HCT116 (cell line): ENCODE measurements around the gene CXCL10. TPM values are rescaled to one million over a fixed set of nuclear protein-coding genes. Genes with fewer than 3 reads are reported as not detected.

Source experiments
- ATAC-seq: fragments of 200-7000 bp; cut with Tn5 transposase; 2 replicates; pipeline ENCODE4 v1.9.1; 2020; ENCODE audit warnings: mild to moderate bottlenecking, moderate library complexity
- BruUV-seq: library from RNA; stranded (reverse); fragments of 400-500 nt; replicated peaks from 2 replicates; lab custom pipeline; 2021; lab: Mats Ljungman, UMichigan
- CTCF ChIA-PET: fragments of 300-600 bp; sonication (Branson Sonifier 250); formaldehyde crosslinking; loops from one replicate; lab custom pipeline; 2021; ENCODE audit warnings: antibody characterized with exemption; lab: Charles Lee
- POLR2A ChIA-PET: fragments of 300-600, 350-600 bp; sonication (Branson Sonifier 250); formaldehyde crosslinking; loops from one replicate; lab custom pipeline; 2021; ENCODE audit warnings: antibody characterized with exemption; lab: Charles Lee
- RAD21 ChIA-PET, 2 experiments: fragments of 300-600 bp; sonication (Branson Sonifier 250); formaldehyde crosslinking; loops; one replicate each; lab custom pipeline; 2023; ENCODE audit warnings: low total read pairs in 2 of 2; ENCODE audit not compliant: uncharacterized antibody in 2 of 2, unreplicated experiment in 2 of 2, low non-redundant PET in 1 of 2; lab: Charles Lee
- DNase-seq: peaks from one replicate; pipeline ENCODE4 v3.0.0-alpha.2; 2010; ENCODE audit warnings: low read depth, low spot score
- H2AFZ ChIP-seq: fragments of 200-600 bp; shearing (Covaris generic), sonication (generic); 2 replicates; pipeline ENCODE4 v1.6.1; 2017; ENCODE audit warnings: low read depth, mixed run types, mixed read lengths, antibody characterized with exemption, low read length; ENCODE audit not compliant: poor library complexity, severe bottlenecking
- H3K27ac ChIP-seq: 2 replicates; pipeline ENCODE4 v1.5.1; 2012; ENCODE audit warnings: low read depth, low read length
- H3K27me3 ChIP-seq: fragments of 200-600 bp; sonication (generic); 2 replicates; pipeline ENCODE4 v1.6.1; 2016; ENCODE audit warnings: mixed run types, low read length, mixed read lengths; ENCODE audit not compliant: insufficient read depth
- H3K36me3 ChIP-seq, 2 experiments: fragments of 200-500 bp in 1 of 2; fragments of 200-600 bp in 1 of 2; sonication (Bioruptor generic) in 1 of 2; sonication (generic) in 1 of 2; 2 replicates each; pipeline versions ENCODE4 v1.5.1 to v1.6.1; 2014 to 2016; ENCODE audit warnings: low read length in 2 of 2, inconsistent platforms in 1 of 2, mixed read lengths in 1 of 2, mixed run types in 1 of 2; ENCODE audit not compliant: insufficient read depth in 2 of 2, control insufficient read depth in 1 of 2
- H3K4me1 ChIP-seq, 2 experiments: fragments of 200-600 bp in 1 of 2; sonication (generic) in 1 of 2; 2 replicates each; pipeline versions ENCODE4 v1.5.1 to v1.6.1; 2012 to 2017; ENCODE audit warnings: low read length in 2 of 2, inconsistent platforms in 1 of 2, mild to moderate bottlenecking in 1 of 2, mixed read lengths in 1 of 2, mixed run types in 1 of 2, moderate library complexity in 1 of 2; ENCODE audit not compliant: insufficient read depth in 2 of 2, control insufficient read depth in 1 of 2
- H3K4me2 ChIP-seq: fragments of 200-600 bp; sonication (generic); 2 replicates; pipeline ENCODE4 v1.6.1; 2017; ENCODE audit warnings: mixed run types, low read length, mixed read lengths
- H3K4me3 ChIP-seq, 2 experiments: fragments of 200-600 bp in 1 of 2; sonication (generic) in 1 of 2; replicated peaks in 1 of 2; 2 replicates each; pipeline ENCODE4 v1.5.1; 2011 to 2016; ENCODE audit warnings: low read length in 2 of 2, control low read depth in 1 of 2, low read depth in 1 of 2, mild to moderate bottlenecking in 1 of 2, mixed read lengths in 1 of 2, mixed run types in 1 of 2
- H3K79me2 ChIP-seq: fragments of 200-600 bp; sonication (generic); 2 replicates; pipeline ENCODE4 v1.6.1; 2017; ENCODE audit warnings: mild to moderate bottlenecking, mixed run types, low read length, moderate library complexity, mixed read lengths; ENCODE audit not compliant: insufficient read depth
- H3K9ac ChIP-seq: fragments of 200-600 bp; sonication (generic); 2 replicates; pipeline ENCODE4 v1.6.1; 2016; ENCODE audit warnings: low read length, mixed read lengths
- H3K9me2 ChIP-seq: fragments of 200-600 bp; sonication (generic), shearing (Covaris generic); 2 replicates; pipeline ENCODE4 v1.6.1; 2017; ENCODE audit warnings: mixed run types, mild to moderate bottlenecking, moderate library complexity; ENCODE audit not compliant: insufficient read depth
- H3K9me3 ChIP-seq, 2 experiments: fragments of 200-500 bp in 1 of 2; fragments of 200-600 bp in 1 of 2; sonication (Bioruptor generic) in 1 of 2; sonication (generic) in 1 of 2; 2 replicates each; pipeline ENCODE4 v1.6.1; 2014 to 2017; ENCODE audit warnings: low read length in 2 of 2, mixed read lengths in 2 of 2, inconsistent platforms in 1 of 2, low read depth in 1 of 2, mild to moderate bottlenecking in 1 of 2, mixed run types in 1 of 2, moderate library complexity in 1 of 2; ENCODE audit not compliant: control insufficient read depth in 1 of 2, insufficient read depth in 1 of 2
- H4K20me1 ChIP-seq: fragments of 200-600 bp; sonication (generic), shearing (Covaris generic); 2 replicates; pipeline ENCODE4 v1.6.1; 2017; ENCODE audit warnings: mixed run types, mild to moderate bottlenecking, moderate library complexity; ENCODE audit not compliant: insufficient read depth
- ATF3 ChIP-seq: IDR thresholded peaks from 2 replicates; pipeline ENCODE4 v1.6.1; 2012
- CEBPB ChIP-seq: IDR thresholded peaks from 2 replicates; pipeline ENCODE4 v1.6.1; 2012; ENCODE audit warnings: low read depth
- CTCF ChIP-seq, 3 experiments: fragments of 200-600 bp in 1 of 3; sonication (generic) in 1 of 3; IDR thresholded peaks in 2 of 3; conservative IDR thresholded peaks in 1 of 3; 2 replicates each; pipeline ENCODE4 v1.5.1; 2012 to 2017; ENCODE audit warnings: low read depth in 2 of 3, low read length in 2 of 3, antibody characterized with exemption in 1 of 3, borderline replicate concordance in 1 of 3, control low read depth in 1 of 3, mild to moderate bottlenecking in 1 of 3, mixed read lengths in 1 of 3, mixed run types in 1 of 3, moderate library complexity in 1 of 3; ENCODE audit not compliant: insufficient read depth in 1 of 3
- ELF1 ChIP-seq: IDR thresholded peaks from 2 replicates; pipeline ENCODE4 v1.6.1; 2012; ENCODE audit warnings: low read depth, borderline replicate concordance
- EZH2 ChIP-seq: fragments of 200-600 bp; sonication (generic); IDR thresholded peaks from 2 replicates; pipeline ENCODE4 v1.6.1; 2017; ENCODE audit warnings: antibody characterized with exemption, mixed run types
- EZH2phosphoT487 ChIP-seq: fragments of 200-600 bp; IDR thresholded peaks from 2 replicates; pipeline ENCODE4 v1.6.1; 2018; ENCODE audit warnings: antibody characterized with exemption, borderline replicate concordance
- FOSL1 ChIP-seq: IDR thresholded peaks from 2 replicates; pipeline ENCODE4 v1.6.1; 2012; ENCODE audit warnings: low read depth
- JUND ChIP-seq: IDR thresholded peaks from 2 replicates; pipeline ENCODE4 v1.6.1; 2012
- MAX ChIP-seq: IDR thresholded peaks from 2 replicates; pipeline ENCODE4 v1.6.1; 2012
- POLR2A ChIP-seq: IDR thresholded peaks from 2 replicates; pipeline ENCODE4 v1.7.0; 2011; ENCODE audit warnings: borderline replicate concordance; ENCODE audit not compliant: insufficient read depth, insufficient read length; ENCODE audit errors: extremely low read depth
- RAD21 ChIP-seq: IDR thresholded peaks from 2 replicates; pipeline ENCODE4 v1.6.1; 2012; ENCODE audit warnings: low read depth, mild to moderate bottlenecking
- REST ChIP-seq: IDR thresholded peaks from 2 replicates; pipeline ENCODE4 v1.6.1; 2012; ENCODE audit warnings: low read depth
- SIN3A ChIP-seq: IDR thresholded peaks from 2 replicates; pipeline ENCODE4 v1.6.1; 2012; ENCODE audit warnings: low read depth
- SRF ChIP-seq: IDR thresholded peaks from 2 replicates; pipeline ENCODE4 v1.6.1; 2012; ENCODE audit warnings: low read depth
- TCF7L2 ChIP-seq: IDR thresholded peaks from 2 replicates; pipeline ENCODE4 v1.7.0; 2011; ENCODE audit warnings: borderline replicate concordance, inconsistent platforms; ENCODE audit not compliant: insufficient read depth, insufficient read length; ENCODE audit errors: extremely low read depth
- YY1 ChIP-seq: IDR thresholded peaks from 2 replicates; pipeline ENCODE4 v1.6.1; 2011; ENCODE audit warnings: low read length, low read depth, moderate library complexity, mild to moderate bottlenecking; ENCODE audit not compliant: insufficient replicate concordance; ENCODE audit errors: extremely low read depth
- ZBTB33 ChIP-seq: IDR thresholded peaks from 2 replicates; pipeline ENCODE4 v1.6.1; 2011; ENCODE audit warnings: mild to moderate bottlenecking, low read length, moderate library complexity; ENCODE audit not compliant: insufficient replicate concordance; ENCODE audit errors: extremely low read depth
- ZFX ChIP-seq: fragments of 450-650 bp; IDR thresholded peaks from 2 replicates; pipeline ENCODE4 v1.6.1; 2017
- ZNF274 ChIP-seq: fragments of 200-500 bp; sonication (Bioruptor generic); IDR thresholded peaks from 2 replicates; pipeline ENCODE4 v1.6.1; 2014; ENCODE audit warnings: mild to moderate bottlenecking, low read depth, low read length, inconsistent platforms
- intact Hi-C: fragments of 100-400 bp; cut with micrococcal nuclease; formaldehyde crosslinking; loops from 2 replicates; pipeline ENCODE4 v1.10.0; 2022
- total RNA-seq: library from RNA; stranded (reverse); gene quantifications from one replicate; pipeline ENCODE4 v1.2.1, GENCODE V29; 2021; ENCODE audit not compliant: unreplicated experiment

The CXCL10 gene
- total RNA-seq, 1 experiment from 2014 or later: not detected

- peak overlapping the region; percentile 25 for H3K27ac ChIP-seq
- H3K9me3 ChIP-seq: no peaks in the 10 kb centered on the region
- no peaks in the 10 kb centered on the region for H3K27me3 ChIP-seq
- DNase-seq: no peak
- H3K9ac ChIP-seq: peak overlapping the region; percentile 83
- peaks cover 58% of the 10 kb centered on the region for H3K79me2 ChIP-seq
- TF ChIP-seq EZH2phosphoT487: no peak
- TF ChIP-seq EZH2: no peak
- TF ChIP-seq ELF1: no peak
- TF ChIP-seq ZFX: no peak
- no peak for TF ChIP-seq RAD21
- no peak for TF ChIP-seq MAX
- no peak for TF ChIP-seq SRF
- TF ChIP-seq ZNF274: no peak
- no peak for TF ChIP-seq ATF3
- no peak for TF ChIP-seq FOSL1
- TF ChIP-seq TCF7L2: no peak
- TF ChIP-seq JUND: no peak
- no peak for TF ChIP-seq CTCF (IDR thresholded peaks at IDR 0.05 in 2 of 3, conservative IDR thresholded peaks at IDR 0.05 in 1 of 3; ENCODE audit: borderline replicate concordance in 1 of 3, insufficient read depth in 1 of 3, low read depth in 2 of 3, low read length in 2 of 3)
- TF ChIP-seq CEBPB: no peak
- TF ChIP-seq SIN3A: no peak
- TF ChIP-seq POLR2A: no peak
- TF ChIP-seq ZBTB33: no peak
- TF ChIP-seq YY1: no peak
- TF ChIP-seq REST: no peak
- no peaks in the 10 kb centered on the region for H3K36me3 ChIP-seq
- H4K20me1 ChIP-seq: peaks cover 5% of the 10 kb centered on the region; the same call in 1 of the 2 replicates
- H3K4me2 ChIP-seq: peak overlapping the region; percentile 83
- CTCF ChIA-PET: no interaction called here
- no peak overlapping the region for H2AFZ ChIP-seq
- H3K4me1 ChIP-seq: peaks cover 7 to 17% of the 10 kb centered on the region in 2 experiments; a peak in 3 of 4 replicates
- BruUV-seq: no TSS peak
- no peak for ATAC-seq
- H3K4me3 ChIP-seq: peak overlapping the region; percentile 84 to 91
- intact Hi-C loops: loop anchor here (2.0 to 10.0 kb wide), 3 partner anchors 49 to 515 kb away; partner anchors contain the start of genes NAAA and NUP54
- RAD21 ChIA-PET: interaction anchor here in 1 of 2 experiments (0.7 kb wide), 1 partner anchor 50 kb away, joined by 3 read pairs; no protein-coding TSS in a partner anchor
- no peaks in the 10 kb centered on the region for H3K9me2 ChIP-seq
- POLR2A ChIA-PET: interaction anchor here (0.5 to 1.3 kb wide), 3 partner anchors 69 to 1341 kb away, joined by 3 read pairs; no protein-coding TSS in a partner anchor
Measured at GRCh38 chr4:75989846-75990528, 33.3 kb downstream of the CXCL10 start.
